ENCODE data around the gene SMAD4. TPM values are rescaled to one million over a fixed set of nuclear protein-coding genes. Genes with fewer than 3 reads are reported as not detected.
A peak's percentile ranks its signal among the peaks of the same experiment; 100 is the strongest.

The SMAD4 gene
- polyA plus RNA-seq, 1 experiment: 85.8 TPM

DNA sequence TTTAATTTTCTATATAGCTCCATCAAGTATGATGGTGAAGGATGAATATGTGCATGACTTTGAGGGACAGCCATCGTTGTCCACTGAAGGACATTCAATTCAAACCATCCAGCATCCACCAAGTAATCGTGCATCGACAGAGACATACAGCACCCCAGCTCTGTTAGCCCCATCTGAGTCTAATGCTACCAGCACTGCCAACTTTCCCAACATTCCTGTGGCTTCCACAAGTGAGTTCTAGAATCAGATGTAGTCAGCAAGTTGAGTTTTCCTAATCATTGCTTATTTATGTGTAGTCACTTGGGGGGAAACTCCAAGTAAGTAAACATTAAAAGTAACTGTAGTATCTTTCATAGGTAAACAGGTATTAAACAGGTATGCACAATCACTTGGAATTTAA is 24.8 kb downstream of the SMAD4 start:
- H3K27me3 ChIP-seq (ENCODE audit: control insufficient read depth, insufficient read depth, low read length): no peaks in the 10 kb centered on the region
- POLR2A ChIA-PET: interaction anchor here (0.5 kb wide), 1 partner anchor 8 kb away, joined by 3 read pairs; no protein-coding TSS in a partner anchor
- TF ChIP-seq, protein P1, sequence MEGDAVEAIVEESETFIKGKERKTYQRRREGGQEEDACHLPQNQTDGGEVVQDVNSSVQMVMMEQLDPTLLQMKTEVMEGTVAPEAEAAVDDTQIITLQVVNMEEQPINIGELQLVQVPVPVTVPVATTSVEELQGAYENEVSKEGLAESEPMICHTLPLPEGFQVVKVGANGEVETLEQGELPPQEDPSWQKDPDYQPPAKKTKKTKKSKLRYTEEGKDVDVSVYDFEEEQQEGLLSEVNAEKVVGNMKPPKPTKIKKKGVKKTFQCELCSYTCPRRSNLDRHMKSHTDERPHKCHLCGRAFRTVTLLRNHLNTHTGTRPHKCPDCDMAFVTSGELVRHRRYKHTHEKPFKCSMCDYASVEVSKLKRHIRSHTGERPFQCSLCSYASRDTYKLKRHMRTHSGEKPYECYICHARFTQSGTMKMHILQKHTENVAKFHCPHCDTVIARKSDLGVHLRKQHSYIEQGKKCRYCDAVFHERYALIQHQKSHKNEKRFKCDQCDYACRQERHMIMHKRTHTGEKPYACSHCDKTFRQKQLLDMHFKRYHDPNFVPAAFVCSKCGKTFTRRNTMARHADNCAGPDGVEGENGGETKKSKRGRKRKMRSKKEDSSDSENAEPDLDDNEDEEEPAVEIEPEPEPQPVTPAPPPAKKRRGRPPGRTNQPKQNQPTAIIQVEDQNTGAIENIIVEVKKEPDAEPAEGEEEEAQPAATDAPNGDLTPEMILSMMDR (IDR thresholded peaks at IDR 0.05; ENCODE audit: insufficient read depth, low read depth, low read length): no peak
- DNase-seq (ENCODE audit: low read depth): no peak
- H3K4me3 ChIP-seq (ENCODE audit: low read depth, low read length): no peak overlapping the region
- peaks cover 1% of the 10 kb centered on the region; the same call in 1 of the 2 replicates for H3K36me3 ChIP-seq (ENCODE audit: control insufficient read depth, insufficient read depth, low read length)
- CTCF ChIA-PET: interaction anchor here (1.4 to 1.8 kb wide), 3 partner anchors 10 to 235 kb away, joined by 3 to 9 read pairs (median 5); partner anchors contain the start of gene MRO

DNA sequence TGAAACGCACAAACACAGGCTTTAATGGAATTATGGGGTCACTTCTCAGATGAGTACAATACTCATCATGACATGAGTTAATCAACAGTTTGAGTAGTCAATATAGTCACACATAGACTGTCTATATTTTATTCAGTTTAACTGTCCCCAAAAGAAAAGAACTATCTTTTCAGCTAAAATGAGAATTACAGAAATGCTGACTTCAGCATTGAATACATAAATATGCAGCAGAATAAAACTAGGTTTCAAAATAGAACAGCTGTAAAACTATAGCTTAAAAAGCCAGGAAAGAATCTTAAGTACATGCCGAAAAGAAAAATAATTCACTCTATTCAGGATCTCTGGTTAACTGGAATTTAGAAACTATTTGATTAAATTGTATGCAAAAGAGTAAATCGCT is 30.0 kb downstream of the SMAD4 start:
- ChIA-PET POLR2A (no interaction called here), CTCF (interaction anchor here (3.2 kb wide), 1 partner anchor 9 kb away, joined by 16 read pairs; no protein-coding TSS in a partner anchor)
- no peaks in the 10 kb centered on the region for H3K27me3 ChIP-seq (ENCODE audit: control insufficient read depth, insufficient read depth, low read length)
- DNase-seq (ENCODE audit: low read depth): no peak
- TF ChIP-seq, protein P1 (IDR thresholded peaks at IDR 0.05; ENCODE audit: insufficient read depth, low read depth, low read length): no peak
- H3K4me3 ChIP-seq (ENCODE audit: low read depth, low read length): no peak overlapping the region
- H3K36me3 ChIP-seq (ENCODE audit: control insufficient read depth, insufficient read depth, low read length): peaks cover 3% of the 10 kb centered on the region; the same call in 1 of the 2 replicates

DNA sequence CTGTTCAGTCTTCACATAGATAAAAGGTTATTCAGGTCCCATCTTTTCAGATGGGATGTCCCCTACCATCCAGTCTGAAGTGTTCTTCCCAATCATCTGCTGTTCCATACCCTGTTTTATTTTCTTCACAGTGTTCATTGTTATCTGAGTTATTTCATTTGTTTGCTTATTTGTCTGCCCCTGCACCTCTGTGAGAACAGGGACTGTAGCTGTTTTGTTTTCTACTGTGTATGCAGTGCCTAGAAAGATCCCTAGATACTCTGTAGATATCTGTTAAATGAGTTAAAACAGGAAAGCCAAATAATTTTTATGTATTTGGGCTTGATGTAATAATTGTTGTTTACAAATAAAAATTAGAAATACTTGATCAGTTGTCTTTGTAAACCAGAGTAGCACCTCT is 34.2 kb downstream of the SMAD4 start:
- TF ChIP-seq, protein P1 (IDR thresholded peaks at IDR 0.05; ENCODE audit: insufficient read depth, low read depth, low read length): no peak
- no peaks in the 10 kb centered on the region for H3K27me3 ChIP-seq (ENCODE audit: control insufficient read depth, insufficient read depth, low read length)
- ChIA-PET POLR2A (no interaction called here), CTCF (no interaction called here)
- no peak overlapping the region for H3K4me3 ChIP-seq (ENCODE audit: low read depth, low read length)
- no peak for DNase-seq (ENCODE audit: low read depth)
- H3K36me3 ChIP-seq (ENCODE audit: control insufficient read depth, insufficient read depth, low read length): peaks cover 1% of the 10 kb centered on the region; the same call in 1 of the 2 replicates

DNA sequence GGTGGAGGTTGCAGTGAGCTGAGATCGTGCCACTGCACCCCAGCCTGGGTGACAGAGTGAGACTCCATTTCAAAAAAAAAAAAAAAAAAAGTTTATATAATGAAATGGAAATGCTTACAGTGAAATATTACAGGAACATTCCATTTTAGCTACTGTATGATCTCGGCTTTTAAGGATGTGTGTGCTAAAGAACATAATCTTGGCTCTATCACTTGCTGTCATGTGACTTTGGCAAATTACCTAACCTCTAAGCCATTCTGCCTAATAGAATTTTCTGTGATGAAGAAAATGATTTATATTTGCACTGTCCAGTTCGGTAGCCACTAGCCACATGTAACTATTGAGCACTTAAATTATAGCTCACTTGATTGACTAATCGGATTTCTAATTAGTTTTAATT is 36.3 kb downstream of the SMAD4 start:
- TF ChIP-seq, protein P1 (IDR thresholded peaks at IDR 0.05; ENCODE audit: insufficient read depth, low read depth, low read length): no peak
- Histone ChIP-seq H3K27me3 (ENCODE audit: control insufficient read depth, insufficient read depth, low read length) (no peaks in the 10 kb centered on the region), H3K36me3 (ENCODE audit: control insufficient read depth, insufficient read depth, low read length) (no peaks in the 10 kb centered on the region), H3K4me3 (ENCODE audit: low read depth, low read length) (no peak overlapping the region)
- ChIA-PET POLR2A (interaction anchor here (0.6 kb wide), 1 partner anchor 12 kb away, joined by 9 read pairs; no protein-coding TSS in a partner anchor), CTCF (interaction anchor here (0.8 to 1.5 kb wide), 3 partner anchors 9 to 15 kb away, joined by 3 read pairs; no protein-coding TSS in a partner anchor)
- peak; percentile 15 for DNase-seq (ENCODE audit: low read depth)

DNA sequence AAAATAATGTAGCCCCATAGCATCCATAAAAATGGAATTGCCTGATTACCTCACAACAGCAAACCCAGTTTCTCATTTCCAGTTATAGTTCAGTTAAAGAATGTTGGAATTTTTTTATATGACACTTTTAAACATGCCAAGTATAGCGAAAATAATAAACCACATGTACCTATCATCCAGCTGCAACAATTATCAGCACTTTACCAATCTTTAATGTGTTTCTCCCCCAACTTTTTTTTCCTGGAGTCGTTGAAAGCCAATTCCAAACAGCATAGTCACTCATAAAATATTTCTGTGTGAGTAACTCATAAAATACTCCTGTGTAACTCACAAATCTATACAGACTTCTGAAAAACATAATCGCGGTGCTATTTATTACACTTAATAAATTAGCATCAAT is 38.1 kb downstream of the SMAD4 start:
- H3K27me3 ChIP-seq (ENCODE audit: control insufficient read depth, insufficient read depth, low read length): no peaks in the 10 kb centered on the region
- POLR2A ChIA-PET: no interaction called here
- TF ChIP-seq, protein P1 (IDR thresholded peaks at IDR 0.05; ENCODE audit: insufficient read depth, low read depth, low read length): no peak
- CTCF ChIA-PET: interaction anchor here (1.3 kb wide), 1 partner anchor 17 kb away, joined by 4 read pairs; no protein-coding TSS in a partner anchor
- H3K36me3 ChIP-seq (ENCODE audit: control insufficient read depth, insufficient read depth, low read length): no peaks in the 10 kb centered on the region
- peak; percentile 88 for DNase-seq (ENCODE audit: low read depth)
- H3K4me3 ChIP-seq (ENCODE audit: low read depth, low read length): no peak overlapping the region
